HL-60 (cell line): ENCODE results near the gene DENND2D.

Experiments
- GABPA ChIP-seq: IDR thresholded peaks from 2 replicates; pipeline ENCODE4 v1.6.1; 2012; ENCODE audit warnings: low read depth
- POLR2AphosphoS5 ChIP-seq: IDR thresholded peaks from 2 replicates; pipeline ENCODE4 v1.6.1; 2012; ENCODE audit warnings: low read depth
- REST ChIP-seq: IDR thresholded peaks from 2 replicates; pipeline ENCODE4 v1.6.1; 2012; ENCODE audit warnings: low read depth; ENCODE audit not compliant: insufficient replicate concordance
- SPI1 ChIP-seq: IDR thresholded peaks from 2 replicates; pipeline ENCODE4 v1.6.1; 2012; ENCODE audit warnings: low read depth, mild to moderate bottlenecking, borderline replicate concordance
- TF ChIP-seq, protein P1 (sequence below): IDR thresholded peaks from one replicate; pipeline ENCODE4 v1.5.1; 2011; ENCODE audit warnings: low read length, control low read depth, inconsistent platforms; ENCODE audit not compliant: insufficient read depth

- TF ChIP-seq GABPA (no peak), REST (no peak), POLR2AphosphoS5 (no peak), SPI1 (no peak)
- TF ChIP-seq, protein P1, sequence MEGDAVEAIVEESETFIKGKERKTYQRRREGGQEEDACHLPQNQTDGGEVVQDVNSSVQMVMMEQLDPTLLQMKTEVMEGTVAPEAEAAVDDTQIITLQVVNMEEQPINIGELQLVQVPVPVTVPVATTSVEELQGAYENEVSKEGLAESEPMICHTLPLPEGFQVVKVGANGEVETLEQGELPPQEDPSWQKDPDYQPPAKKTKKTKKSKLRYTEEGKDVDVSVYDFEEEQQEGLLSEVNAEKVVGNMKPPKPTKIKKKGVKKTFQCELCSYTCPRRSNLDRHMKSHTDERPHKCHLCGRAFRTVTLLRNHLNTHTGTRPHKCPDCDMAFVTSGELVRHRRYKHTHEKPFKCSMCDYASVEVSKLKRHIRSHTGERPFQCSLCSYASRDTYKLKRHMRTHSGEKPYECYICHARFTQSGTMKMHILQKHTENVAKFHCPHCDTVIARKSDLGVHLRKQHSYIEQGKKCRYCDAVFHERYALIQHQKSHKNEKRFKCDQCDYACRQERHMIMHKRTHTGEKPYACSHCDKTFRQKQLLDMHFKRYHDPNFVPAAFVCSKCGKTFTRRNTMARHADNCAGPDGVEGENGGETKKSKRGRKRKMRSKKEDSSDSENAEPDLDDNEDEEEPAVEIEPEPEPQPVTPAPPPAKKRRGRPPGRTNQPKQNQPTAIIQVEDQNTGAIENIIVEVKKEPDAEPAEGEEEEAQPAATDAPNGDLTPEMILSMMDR: no peak
These were observed 43.0 kb downstream of the DENND2D start for GRCh38 chr1:111157431-111157830.
